Measurements from ENCODE around the gene TSPAN4. TPM values are rescaled to one million over a fixed set of nuclear protein-coding genes. Genes with fewer than 3 reads are reported as not detected.

TSPAN4 gene
- total RNA-seq, 1 donor from 2014 or later = 175 TPM

- Mint-ChIP-seq H3K4me1 (ENCODE audit: unreplicated experiment) (peaks cover 24% of the 10 kb centered on the region), H3K9me3 (ENCODE audit: unreplicated experiment) (no peaks in the 10 kb centered on the region), H3K27ac (ENCODE audit: unreplicated experiment) (no peak overlapping the region), H3K27me3 (ENCODE audit: unreplicated experiment) (no peaks in the 10 kb centered on the region), H3K4me3 (ENCODE audit: unreplicated experiment) (no peak overlapping the region), H3K36me3 (ENCODE audit: unreplicated experiment) (no peaks in the 10 kb centered on the region)
- no peak for TF ChIP-seq CTCF (IDR thresholded peaks at IDR 0.05)
- DNase-seq (ENCODE audit: extremely low spot score, unreplicated experiment) = no peak
These were observed 13.7 kb downstream of the TSPAN4 start for GRCh38 chr11:856397-856796.

GRCh38 chr11:858053-858761 lies 15.6 kb downstream of the TSPAN4 start:
- Mint-ChIP-seq H3K36me3 (ENCODE audit: unreplicated experiment) (no peaks in the 10 kb centered on the region), H3K27ac (ENCODE audit: unreplicated experiment) (no peak overlapping the region), H3K4me3 (ENCODE audit: unreplicated experiment) (no peak overlapping the region), H3K27me3 (ENCODE audit: unreplicated experiment) (no peaks in the 10 kb centered on the region), H3K4me1 (ENCODE audit: unreplicated experiment) (peaks cover 23% of the 10 kb centered on the region), H3K9me3 (ENCODE audit: unreplicated experiment) (no peaks in the 10 kb centered on the region)
- DNase-seq (ENCODE audit: extremely low spot score, unreplicated experiment) = no peak
- no peak for TF ChIP-seq CTCF (IDR thresholded peaks at IDR 0.05)

GRCh38 chr11:858762-859339 lies 16.2 kb downstream of the TSPAN4 start:
- Mint-ChIP-seq H3K27ac (ENCODE audit: unreplicated experiment) (no peak overlapping the region), H3K27me3 (ENCODE audit: unreplicated experiment) (no peaks in the 10 kb centered on the region), H3K9me3 (ENCODE audit: unreplicated experiment) (no peaks in the 10 kb centered on the region), H3K4me3 (ENCODE audit: unreplicated experiment) (no peak overlapping the region), H3K4me1 (ENCODE audit: unreplicated experiment) (peaks cover 23% of the 10 kb centered on the region), H3K36me3 (ENCODE audit: unreplicated experiment) (no peaks in the 10 kb centered on the region)
- no peak for DNase-seq (ENCODE audit: extremely low spot score, unreplicated experiment)
- no peak for TF ChIP-seq CTCF (IDR thresholded peaks at IDR 0.05)

GRCh38 chr11:859394-860131 lies 16.9 kb downstream of the TSPAN4 start:
- Mint-ChIP-seq H3K27me3 (ENCODE audit: unreplicated experiment) (no peaks in the 10 kb centered on the region), H3K9me3 (ENCODE audit: unreplicated experiment) (no peaks in the 10 kb centered on the region), H3K27ac (ENCODE audit: unreplicated experiment) (no peak overlapping the region), H3K4me3 (ENCODE audit: unreplicated experiment) (no peak overlapping the region), H3K4me1 (ENCODE audit: unreplicated experiment) (peaks cover 23% of the 10 kb centered on the region), H3K36me3 (ENCODE audit: unreplicated experiment) (no peaks in the 10 kb centered on the region)
- DNase-seq (ENCODE audit: extremely low spot score, unreplicated experiment) = no peak
- TF ChIP-seq CTCF (IDR thresholded peaks at IDR 0.05) = no peak
